GM21619 (cell line): Measurements from ENCODE around the gene CHD5.
"Not testable (repeated sequence)": the region's sequence is repeated elsewhere in the genome, so short reads cannot be mapped to it uniquely, and the experiment has no call there.

ENCODE experiments used
- ATAC-seq: cut with Tn5 transposase; IDR thresholded peaks from one replicate; pipeline ENCODE4 v1.9.1; 2021; ENCODE audit not compliant: unreplicated experiment

Gene CHD5

DNA sequence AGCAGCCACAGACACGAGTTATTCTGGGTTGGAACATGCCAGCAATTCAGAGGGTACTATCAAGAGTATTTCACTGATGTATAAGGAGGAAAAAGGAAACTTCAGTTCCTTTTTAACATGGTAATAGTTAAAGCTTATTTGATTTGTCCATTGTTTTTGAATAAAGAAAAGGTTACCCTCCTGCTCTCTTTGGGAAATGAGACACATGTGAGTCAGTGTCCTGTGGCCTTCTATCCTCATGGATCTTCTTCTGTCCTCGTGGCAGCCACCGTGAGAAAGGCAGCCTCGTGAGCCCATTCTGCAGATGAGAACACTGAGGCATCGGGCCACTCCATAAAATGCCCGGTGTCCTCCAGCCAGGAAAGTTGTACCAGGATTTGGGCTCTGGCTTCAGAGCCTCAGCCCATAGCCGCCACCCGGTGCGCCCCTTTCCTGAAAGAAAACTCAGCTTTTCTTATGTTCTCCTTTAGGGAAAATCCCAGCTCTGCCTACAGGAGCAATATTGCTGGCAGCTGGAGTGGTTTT is 109.6 kb downstream of the CHD5 start:
- no peak for ATAC-seq

DNA sequence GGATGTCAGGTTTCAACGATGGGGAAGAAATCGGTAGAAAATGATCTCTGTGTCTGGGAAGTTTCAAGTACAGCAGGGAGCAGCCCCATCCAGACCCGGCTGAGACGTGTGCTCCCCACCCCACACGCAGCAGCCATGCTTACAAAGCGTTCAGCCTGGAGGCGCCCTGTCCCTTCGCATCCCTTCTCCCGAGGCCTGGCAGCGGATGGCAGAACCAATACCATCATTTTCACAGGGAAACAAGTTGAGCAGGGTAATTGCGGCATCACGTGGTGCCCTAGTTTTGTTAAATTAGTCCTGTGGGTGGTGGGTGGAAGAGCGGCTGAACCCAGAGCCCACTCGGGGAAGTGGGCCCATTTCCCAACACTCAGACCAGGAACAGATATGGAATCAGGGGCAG is 110.5 kb downstream of the CHD5 start:
- no peak for ATAC-seq

DNA sequence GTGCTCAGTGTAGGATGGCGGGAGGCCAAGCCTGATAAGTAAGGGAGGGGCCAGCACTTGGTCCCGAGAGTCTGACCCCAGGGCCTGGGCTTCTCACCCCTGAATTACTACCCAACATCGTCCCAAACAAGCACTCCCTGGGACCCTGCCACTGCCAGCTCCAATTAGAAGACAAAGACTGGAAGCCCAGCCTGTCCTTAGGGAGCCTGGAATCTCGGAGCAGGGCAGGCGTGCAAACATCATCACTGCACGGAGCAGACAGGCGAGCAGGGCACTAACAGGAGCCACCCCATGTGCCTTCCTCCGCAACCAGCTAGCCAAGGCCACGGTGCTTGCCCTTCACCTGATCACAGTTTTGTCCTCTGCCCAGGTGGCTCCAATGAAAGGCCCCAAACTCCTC is 111.2 kb downstream of the CHD5 start:
- ATAC-seq, result no peak

DNA sequence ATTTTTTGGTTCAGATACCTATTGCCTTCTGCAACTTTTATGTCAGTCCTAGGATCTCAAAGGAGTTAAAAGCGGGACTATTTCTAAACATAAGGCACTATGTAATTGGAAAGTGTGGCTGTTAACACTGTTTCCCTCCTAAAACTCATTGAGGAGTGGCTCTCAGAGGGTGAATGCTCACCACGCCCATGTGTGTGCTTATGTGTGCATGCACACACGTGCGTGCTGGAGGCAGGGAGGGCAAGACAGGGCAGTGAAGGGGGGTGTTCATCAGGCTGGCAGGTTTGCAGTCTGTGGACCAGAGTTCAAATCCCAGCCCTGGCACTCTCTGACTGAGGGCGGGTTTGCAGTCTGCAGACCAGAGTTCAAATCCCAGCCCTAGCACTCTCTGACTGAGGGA is 112.0 kb downstream of the CHD5 start:
- no peak for ATAC-seq

DNA sequence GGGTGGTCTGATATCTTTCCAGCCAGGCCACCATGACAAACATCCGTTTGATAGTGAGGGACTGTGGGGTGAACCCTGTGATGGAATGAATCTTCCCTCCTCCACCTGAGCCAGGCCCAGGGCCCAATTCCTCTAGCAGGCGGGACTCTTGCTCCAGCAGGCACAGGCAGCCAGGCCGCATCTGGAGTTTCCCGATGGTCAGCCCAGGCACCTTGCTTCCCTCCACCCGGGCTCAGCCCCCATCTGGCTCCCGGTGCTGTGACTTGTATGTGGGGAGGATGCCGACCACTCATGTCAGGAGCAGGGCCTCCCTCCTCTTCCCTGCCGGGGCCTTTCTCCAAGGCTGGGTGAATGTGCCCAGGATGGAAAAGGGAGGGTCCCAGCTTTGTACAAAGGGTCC is 113.4 kb downstream of the CHD5 start:
- ATAC-seq, result no peak

DNA sequence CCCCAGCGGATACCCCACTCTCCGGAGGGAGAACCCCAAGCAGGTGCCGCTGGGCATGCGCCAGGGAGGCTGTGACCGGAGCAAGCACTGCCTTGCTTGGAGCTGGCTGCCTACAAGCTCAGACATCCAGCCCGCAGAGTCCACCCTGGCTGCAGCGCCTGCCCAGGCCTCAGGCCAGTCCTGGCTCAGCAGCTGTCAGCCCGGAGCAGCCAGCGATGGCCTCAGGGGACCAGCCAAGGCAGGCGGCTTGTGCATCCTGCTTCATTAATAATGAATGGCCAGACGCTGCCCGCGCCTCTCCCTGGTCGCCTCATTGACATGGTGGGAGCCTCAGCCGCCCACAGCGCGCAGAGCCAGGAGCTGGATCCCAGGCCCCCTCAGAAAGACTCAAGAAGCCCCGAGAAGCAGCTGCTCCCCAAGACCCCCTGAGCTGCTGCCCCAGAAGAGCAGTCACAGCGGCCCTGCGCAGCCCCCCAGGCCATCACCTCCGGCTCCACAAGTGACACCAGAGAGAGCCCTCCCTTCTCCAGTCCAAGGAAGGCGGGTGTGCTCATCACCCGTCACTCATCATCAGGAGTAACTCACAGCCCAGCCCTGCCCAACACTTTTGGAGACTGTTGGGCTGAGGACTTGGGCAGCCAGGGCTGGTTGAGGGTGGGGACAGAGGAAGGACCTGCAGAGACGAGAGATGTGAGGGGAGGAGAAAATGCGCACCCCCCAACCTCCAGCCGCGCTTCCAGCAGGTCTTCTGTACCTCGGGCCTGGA is 114.8 kb downstream of the CHD5 start:
- ATAC-seq, result no peak

DNA sequence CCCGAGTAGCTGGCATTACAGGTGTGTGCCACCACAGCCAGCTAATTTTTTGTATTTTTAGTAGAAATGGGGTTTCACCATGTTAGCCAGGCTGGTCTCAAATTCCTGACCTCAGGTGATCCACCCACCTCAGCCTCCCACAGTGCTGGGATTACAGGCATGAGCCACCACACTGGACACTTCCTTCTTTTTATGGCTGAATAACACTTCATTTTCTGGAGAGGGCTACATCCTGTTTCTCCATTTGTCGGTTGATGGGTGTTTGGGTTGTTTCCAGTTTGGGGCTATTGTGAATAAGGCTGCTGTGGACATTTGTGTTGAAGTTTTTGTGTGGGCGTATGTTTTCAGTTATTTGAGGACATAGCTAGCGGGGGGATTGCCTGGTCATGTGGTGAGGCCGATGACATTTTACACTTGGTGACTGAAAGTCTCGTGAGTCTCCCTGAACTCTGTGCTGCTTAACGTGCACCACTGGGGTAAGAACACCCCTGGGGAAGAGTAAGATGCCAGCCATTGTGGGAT is 116.5 kb downstream of the CHD5 start:
- not testable (repeated sequence) for ATAC-seq

DNA sequence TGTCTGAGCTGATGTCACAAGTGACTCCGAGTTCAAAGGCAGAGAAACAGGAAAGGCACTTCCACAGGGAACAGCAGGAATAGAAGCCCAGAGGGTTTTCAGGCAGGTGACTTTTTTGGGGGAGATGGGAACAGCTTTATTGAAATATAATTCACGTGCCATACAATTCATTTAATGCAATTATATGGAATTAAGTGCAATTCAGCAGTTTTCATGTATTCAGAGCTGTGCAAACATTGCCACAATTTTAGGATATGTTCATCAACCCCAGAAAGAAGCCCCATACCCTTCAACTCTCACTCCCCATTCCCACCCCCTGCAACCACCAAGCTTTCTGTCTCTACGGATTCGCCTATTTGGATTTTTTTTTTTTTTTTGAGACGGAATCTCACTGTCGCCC is 117.5 kb downstream of the CHD5 start:
- no peak for ATAC-seq

DNA sequence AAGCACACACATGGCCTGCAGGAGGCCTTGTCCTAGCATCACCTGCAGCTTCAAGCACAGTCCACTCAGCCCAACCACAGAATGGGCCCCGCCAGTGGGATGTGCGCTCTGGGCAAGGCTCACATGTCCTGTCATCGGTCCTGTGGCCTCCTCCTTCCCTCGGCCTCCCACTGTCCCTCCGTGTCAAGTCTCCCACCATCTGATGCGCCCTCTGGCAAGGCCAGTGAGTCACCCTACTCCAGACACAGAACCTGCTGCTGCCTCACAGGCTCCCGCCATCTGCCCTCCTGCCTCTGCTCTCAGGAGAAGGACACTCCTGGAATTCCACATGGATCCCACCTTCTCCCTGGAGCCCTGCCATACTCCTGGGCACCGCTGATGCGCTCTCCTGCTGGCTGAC is 120.3 kb downstream of the CHD5 start:
- no peak for ATAC-seq

DNA sequence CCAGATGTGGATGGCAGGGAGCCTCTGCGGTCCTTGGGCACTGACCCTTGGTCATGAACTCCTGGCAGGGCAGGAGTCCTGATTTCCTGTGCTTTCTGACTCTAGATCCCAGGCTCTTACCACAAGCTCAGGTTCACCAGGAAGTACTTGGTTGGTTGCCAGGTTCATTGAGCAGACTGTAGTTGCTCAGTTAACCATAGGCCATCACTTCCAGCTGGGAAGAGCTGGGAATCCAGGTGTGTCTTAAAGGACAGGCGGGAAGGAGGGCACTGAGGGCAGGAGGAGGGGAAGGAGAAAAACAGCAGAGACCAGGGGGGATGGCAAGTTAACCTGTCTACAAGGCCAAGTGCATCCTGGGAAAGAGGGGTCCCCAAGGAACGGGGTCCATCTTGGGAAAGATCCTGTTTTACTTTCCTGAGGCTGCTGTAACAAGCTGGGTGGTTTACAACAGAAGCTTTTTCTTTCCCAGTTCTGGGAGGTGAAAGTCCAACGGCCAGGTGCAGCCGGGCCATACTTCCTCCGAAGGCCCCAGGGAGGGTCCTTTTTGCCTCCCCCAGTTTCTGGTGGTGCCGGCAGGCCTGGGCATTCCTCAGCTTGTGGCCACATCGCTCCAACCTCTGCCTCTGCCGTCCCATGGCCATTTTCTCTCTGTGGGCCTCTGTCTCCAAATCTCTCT is 122.8 kb downstream of the CHD5 start:
- ATAC-seq, result no peak

DNA sequence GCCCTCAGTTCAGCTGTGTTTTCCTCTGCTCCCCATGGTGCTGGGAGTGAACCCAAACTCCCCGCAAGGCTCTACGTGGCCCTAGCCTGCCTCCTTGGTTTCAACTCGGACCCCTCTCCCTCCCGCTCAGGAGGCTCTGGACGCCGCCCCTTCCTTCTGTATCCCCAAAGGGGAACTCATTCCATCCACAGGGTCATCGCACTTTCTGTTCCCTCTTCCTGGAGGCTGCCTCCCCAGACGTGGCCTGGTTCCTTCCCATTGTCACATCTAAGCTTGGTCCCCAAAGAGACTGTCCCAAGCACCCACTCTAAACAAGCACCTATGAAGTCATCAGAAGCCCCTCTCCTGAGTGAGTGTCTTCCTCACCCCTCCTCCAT is 123.6 kb downstream of the CHD5 start:
- ATAC-seq, result no peak

DNA sequence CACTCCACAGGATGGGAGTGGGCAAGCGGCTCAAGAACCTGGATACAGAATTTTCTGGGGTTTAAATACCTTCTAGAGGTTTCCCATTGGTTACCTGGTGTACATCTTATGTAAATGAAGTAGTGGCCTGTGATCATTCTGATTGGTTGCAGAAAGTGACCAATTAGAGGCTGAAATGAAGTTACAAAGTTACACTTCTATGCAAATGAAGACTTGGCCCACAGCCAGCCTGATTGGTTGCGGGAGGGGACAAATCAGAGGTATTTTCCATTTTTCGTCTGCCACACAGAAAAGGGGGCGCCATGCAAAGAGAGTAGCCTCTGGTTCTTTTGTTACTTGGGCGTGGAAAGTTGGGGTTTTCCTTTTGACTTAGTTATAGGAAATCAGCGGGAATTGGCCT is 125.5 kb downstream of the CHD5 start:
- no peak for ATAC-seq

DNA sequence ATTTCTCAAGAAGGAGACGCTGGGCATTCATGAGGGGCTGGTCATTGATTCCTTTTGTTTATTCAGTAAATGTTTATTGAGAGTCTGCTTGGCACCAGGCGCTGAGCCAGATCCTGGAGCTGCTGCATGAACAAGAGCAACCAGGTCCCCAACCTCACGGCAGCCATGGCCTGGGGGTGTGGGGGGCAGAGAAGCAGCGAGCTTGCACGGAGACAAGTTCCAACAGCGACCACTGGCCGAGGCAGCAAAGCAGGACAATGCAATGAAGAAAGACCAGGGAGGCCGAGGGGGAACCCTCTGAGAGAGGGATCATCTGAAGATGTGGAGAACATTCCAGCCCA is 126.9 kb downstream of the CHD5 start:
- no peak for ATAC-seq

DNA sequence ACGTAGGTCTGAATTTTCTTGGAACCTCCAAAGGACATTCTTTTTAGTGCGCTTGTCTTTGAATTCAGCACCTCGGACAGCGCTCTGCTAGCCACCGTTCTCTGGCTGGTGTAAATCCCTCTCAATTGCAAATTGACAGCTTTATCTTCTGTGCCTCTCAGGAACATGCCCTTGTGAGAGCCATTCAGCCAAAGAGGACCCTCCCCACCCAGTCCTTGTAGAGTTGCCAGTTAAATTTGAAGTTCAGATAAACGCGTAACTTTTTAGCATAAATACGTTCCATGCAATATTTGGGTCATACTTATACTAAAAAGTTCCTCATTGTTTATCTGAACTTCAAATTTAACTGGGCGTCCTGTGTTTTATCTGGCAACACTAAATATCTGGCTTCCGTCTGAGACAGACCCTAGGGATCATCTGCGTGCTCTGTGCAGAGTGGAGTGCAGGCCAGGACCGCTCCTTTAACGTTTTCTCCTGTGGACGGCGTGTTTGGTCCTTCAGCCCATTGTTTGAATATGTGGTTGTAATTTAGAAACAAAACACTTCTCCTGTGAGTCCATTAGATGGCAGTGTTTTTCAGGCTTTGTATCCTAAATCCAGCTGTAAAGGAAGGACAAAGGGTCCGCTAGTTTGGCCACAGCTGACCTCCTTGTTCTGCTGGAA is 127.4 kb downstream of the CHD5 start:
- ATAC-seq, result no peak
